A549 (cell line): ENCODE measurements around the gene SEMA3A.

ENCODE experiments used
- CHD4 ChIP-seq: fragments of 200-600 bp; sonication (generic); IDR thresholded peaks from 2 replicates; pipeline ENCODE4 v1.6.1; 2016; ENCODE audit warnings: antibody characterized with exemption, mild to moderate bottlenecking, borderline replicate concordance
- HDAC2 ChIP-seq: fragments of 200-600 bp; sonication (generic); IDR thresholded peaks from 2 replicates; pipeline ENCODE4 v1.6.1; 2016
- JUN ChIP-seq, 2 experiments: fragments of >200 bp; sonication (Bioruptor Twin); formaldehyde crosslinking; IDR thresholded peaks; 2 replicates in 1 of 2; 3 replicates in 1 of 2; pipeline ENCODE4 v1.6.1; 2016 to 2017
- JUNB ChIP-seq: fragments of >200 bp; sonication (Bioruptor Twin); formaldehyde crosslinking; IDR thresholded peaks from 2 replicates; pipeline ENCODE4 v1.6.1; 2016
- MAFK ChIP-seq: fragments of 450-650 bp; IDR thresholded peaks from 2 replicates; pipeline ENCODE4 v1.6.1; 2014; ENCODE audit not compliant: partially characterized antibody
- NPAS2 ChIP-seq: fragments of 250-450 bp; sonication (Bioruptor Pico); IDR thresholded peaks from 2 replicates; pipeline ENCODE4 v1.8.0; 2022; ENCODE audit warnings: mild to moderate bottlenecking, moderate library complexity, borderline replicate concordance
- PHF8 ChIP-seq: fragments of 200-600 bp; sonication (generic); IDR thresholded peaks from 2 replicates; pipeline ENCODE4 v1.6.1; 2016; ENCODE audit warnings: low read depth, mild to moderate bottlenecking, antibody characterized with exemption, moderate library complexity, borderline replicate concordance
- TF ChIP-seq, protein P1 (sequence below): fragments of >200 bp; sonication (Bioruptor Twin); formaldehyde crosslinking; IDR thresholded peaks from 3 replicates; pipeline ENCODE4 v1.5.1; 2016

DNA sequence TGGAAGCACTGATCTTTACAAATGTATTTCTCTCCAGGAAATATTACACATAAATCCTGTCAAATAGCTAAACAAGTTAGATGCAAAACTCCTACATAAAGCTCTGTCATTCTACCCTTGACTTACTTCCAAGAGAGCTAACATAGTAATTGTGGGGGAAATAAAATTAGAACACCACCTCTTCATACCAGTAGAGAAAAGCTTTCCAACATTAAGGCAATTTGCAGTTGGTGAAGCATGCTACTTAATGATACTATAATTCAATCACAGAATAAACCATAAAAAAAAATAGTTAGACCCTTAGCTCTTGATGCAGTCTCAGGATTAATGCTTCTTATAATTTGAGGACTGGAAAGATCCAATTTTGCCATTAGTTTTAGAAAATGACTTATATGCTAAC lies 35.2 kb downstream of the SEMA3A start:
- no peak for TF ChIP-seq HDAC2
- TF ChIP-seq, protein P1, sequence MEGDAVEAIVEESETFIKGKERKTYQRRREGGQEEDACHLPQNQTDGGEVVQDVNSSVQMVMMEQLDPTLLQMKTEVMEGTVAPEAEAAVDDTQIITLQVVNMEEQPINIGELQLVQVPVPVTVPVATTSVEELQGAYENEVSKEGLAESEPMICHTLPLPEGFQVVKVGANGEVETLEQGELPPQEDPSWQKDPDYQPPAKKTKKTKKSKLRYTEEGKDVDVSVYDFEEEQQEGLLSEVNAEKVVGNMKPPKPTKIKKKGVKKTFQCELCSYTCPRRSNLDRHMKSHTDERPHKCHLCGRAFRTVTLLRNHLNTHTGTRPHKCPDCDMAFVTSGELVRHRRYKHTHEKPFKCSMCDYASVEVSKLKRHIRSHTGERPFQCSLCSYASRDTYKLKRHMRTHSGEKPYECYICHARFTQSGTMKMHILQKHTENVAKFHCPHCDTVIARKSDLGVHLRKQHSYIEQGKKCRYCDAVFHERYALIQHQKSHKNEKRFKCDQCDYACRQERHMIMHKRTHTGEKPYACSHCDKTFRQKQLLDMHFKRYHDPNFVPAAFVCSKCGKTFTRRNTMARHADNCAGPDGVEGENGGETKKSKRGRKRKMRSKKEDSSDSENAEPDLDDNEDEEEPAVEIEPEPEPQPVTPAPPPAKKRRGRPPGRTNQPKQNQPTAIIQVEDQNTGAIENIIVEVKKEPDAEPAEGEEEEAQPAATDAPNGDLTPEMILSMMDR: no peak
- no peak for TF ChIP-seq PHF8
- TF ChIP-seq JUNB: no peak
- no peak for TF ChIP-seq MAFK
- TF ChIP-seq NPAS2 (CRISPR knock-in tag): no peak
- no peak for TF ChIP-seq CHD4
- TF ChIP-seq JUN (IDR thresholded peaks at IDR 0.05): no peak
